Astrocyte of the cerebellum (primary cell): ENCODE measurements around the gene AP3D1.
A peak's percentile ranks its signal among the peaks of the same experiment; 100 is the strongest.

Experiments
- DNase-seq: peaks from one replicate; pipeline ENCODE4 v3.0.0-alpha.2; 2011; ENCODE audit warnings: low read depth
- H3K4me3 ChIP-seq: 2 replicates; pipeline ENCODE4 v1.5.1; 2011; ENCODE audit warnings: mild to moderate bottlenecking, low read depth, low read length, moderate library complexity
- in situ Hi-C: cut with HindIII; loops from 2 replicates; pipeline ENCODE4 v1.10.0; 2017; ENCODE audit warnings: low sequenced_read_pairs
- TF ChIP-seq, protein P1 (sequence below): IDR thresholded peaks from 2 replicates; pipeline ENCODE4 v1.5.1; 2012; ENCODE audit warnings: low read length, low read depth, moderate library complexity, mild to moderate bottlenecking; ENCODE audit errors: missing control alignments

AP3D1 gene

DNA sequence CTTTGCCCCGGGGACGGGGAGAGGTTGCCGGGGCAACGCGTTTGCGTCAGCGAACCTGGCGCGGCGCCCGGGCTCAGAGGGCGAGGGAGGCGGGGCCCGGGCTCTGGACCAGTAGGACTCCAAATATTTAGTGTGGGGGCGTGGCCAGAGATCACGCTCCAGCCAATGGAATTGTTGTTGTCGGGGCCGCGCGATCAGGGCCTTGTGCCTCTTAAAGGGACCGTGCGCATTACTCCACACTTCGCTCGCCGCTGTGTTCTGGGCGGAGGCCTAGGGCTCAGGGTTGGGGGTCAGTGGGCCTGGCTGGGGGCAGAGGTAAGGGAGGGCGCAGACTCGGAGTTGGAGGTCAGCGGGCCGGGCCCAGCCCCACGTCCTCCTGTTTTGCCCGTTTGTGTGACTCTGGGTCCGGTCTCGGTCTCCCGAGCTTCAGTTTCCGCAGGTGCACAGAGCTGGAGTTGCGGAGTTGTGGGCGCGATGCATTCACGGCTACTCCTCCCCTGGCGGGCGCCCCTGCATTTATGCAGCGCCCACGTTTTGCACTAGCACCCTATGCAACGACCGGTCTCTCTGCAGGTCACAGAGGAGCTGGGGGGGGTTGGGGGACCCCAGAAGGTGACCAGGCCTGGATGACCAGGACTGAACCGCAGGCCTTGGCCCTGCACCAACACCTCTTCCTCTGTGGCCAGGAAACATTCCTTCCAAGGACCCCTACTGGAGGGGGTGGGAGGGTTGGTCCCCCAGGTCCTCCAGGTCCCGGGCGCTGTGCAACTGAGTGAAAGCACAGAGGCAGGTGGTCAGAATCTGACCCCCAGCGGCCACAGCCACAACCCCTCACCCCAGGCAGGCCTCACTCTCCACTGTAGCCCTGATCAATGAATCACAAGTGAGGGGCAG, 89.6 kb downstream of the AP3D1 start:
- DNase-seq = peak; percentile 93
- in situ Hi-C loops = no loop called here
- TF ChIP-seq, protein P1, sequence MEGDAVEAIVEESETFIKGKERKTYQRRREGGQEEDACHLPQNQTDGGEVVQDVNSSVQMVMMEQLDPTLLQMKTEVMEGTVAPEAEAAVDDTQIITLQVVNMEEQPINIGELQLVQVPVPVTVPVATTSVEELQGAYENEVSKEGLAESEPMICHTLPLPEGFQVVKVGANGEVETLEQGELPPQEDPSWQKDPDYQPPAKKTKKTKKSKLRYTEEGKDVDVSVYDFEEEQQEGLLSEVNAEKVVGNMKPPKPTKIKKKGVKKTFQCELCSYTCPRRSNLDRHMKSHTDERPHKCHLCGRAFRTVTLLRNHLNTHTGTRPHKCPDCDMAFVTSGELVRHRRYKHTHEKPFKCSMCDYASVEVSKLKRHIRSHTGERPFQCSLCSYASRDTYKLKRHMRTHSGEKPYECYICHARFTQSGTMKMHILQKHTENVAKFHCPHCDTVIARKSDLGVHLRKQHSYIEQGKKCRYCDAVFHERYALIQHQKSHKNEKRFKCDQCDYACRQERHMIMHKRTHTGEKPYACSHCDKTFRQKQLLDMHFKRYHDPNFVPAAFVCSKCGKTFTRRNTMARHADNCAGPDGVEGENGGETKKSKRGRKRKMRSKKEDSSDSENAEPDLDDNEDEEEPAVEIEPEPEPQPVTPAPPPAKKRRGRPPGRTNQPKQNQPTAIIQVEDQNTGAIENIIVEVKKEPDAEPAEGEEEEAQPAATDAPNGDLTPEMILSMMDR = no peak
- H3K4me3 ChIP-seq = peak overlapping the region; percentile 46

DNA sequence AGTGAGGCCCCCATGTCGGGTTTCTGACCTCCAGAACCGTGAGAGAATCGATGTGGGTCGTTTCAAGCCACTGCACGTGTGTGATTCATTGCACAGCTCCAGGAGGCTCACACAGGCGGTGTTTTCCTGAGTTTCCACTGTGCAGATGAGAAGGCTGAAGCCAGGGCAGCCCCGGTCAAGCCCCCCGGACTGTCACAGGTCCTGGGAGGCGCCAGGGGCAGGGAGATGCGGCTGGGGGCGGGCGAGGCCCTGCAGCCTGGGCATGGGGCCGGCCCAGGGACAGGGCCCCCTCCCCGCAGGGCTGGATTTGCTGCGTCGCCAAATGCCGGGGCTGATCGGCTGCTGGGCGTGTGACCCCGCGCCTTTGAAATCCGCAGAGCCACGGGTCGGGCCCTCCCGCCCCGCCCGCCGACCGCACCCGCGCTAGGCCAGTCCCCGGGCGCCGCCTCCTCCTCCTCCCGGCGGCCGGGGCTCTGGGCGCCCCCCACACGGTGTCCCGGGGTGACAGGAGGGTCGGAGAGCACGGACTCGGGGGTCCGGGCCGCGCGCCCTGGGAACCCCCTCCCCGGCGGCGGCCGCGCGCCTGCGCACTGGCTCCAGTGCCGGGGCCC, 90.4 kb downstream of the AP3D1 start:
- H3K4me3 ChIP-seq = peak overlapping the region; percentile 46
- TF ChIP-seq, protein P1 = no peak
- DNase-seq = no peak
- in situ Hi-C loops = no loop called here

DNA sequence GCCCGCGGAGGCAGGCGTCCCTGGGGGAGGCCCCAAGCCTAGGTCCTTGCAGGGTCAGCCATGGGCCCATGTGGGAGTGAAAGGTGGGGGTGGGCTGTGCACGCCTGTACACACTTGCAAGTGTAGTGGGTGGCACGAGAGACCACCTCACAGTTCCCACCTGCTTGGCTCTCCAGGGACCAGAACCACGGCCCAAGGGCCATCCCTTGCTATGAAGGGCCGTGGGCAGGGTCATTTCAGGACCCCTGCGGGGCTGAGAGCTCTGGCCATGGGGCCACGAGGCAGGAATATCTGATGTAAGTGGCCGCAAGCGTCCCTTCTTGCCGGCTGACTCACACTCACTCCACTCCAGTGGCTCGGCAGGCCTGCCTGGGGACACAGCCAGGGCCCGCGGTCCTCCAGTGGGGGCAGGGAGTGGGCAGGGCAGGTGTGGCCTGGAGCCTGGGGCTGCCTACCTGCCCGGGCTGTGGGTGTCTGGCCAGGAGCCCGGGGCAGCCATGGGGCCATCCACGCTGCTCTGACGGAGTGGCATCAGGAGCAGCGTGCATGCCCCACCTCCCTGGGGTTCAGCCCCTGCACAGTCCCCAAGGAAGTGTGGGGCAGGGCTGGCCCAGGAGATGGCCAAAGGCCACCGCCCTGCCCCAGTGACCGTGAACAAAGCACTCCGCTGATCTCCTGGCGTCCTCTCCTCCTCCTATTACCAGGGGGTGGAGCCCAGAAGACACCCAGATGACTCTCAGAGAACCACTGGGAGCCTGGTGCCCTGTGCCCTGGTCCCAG, 91.8 kb downstream of the AP3D1 start:
- TF ChIP-seq, protein P1 = no peak
- no peak for DNase-seq
- no peak overlapping the region for H3K4me3 ChIP-seq
- in situ Hi-C loops = no loop called here

DNA sequence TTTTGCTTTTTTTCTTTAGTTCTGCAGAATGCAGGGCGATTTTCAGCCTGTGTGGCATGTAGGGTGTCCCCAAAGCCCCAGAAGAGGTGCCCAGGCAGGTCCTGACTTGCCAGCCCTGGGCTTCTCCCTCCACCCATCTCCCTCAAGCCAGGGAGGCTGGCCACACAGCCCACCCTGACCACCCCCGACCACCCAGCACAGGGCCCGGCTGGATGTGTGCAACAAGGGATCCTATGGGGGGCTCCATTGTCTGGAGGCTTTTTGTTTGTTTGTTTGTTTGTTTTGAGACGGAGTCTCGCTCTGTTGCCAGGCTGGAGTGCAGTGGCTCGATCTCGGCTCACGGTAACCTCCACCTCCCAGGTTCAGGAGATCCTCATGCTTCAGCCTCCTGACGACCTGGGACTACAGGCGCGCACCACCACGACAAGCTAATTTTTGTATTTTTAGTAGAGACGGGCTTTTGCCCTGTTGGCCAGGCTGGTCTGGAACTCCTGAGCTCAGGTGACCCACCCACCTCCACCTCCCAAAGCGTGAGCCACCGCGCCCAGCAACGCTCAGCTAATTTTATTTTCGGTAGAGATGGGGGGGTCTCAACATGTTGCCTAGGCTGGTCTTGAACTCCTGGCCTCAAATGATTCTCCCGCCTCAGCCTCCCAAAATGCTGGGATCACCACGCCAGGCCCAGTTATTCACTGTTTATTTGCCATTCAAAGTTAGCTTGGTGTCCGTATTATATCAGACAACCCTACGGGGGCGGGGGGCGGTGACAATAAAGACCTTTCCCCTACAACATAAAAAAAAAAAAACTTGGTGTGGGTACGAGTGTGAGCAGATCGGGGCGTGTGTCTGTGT, 92.6 kb downstream of the AP3D1 start:
- in situ Hi-C loops = no loop called here
- TF ChIP-seq, protein P1 = no peak
- no peak for DNase-seq
- H3K4me3 ChIP-seq = no peak overlapping the region

DNA sequence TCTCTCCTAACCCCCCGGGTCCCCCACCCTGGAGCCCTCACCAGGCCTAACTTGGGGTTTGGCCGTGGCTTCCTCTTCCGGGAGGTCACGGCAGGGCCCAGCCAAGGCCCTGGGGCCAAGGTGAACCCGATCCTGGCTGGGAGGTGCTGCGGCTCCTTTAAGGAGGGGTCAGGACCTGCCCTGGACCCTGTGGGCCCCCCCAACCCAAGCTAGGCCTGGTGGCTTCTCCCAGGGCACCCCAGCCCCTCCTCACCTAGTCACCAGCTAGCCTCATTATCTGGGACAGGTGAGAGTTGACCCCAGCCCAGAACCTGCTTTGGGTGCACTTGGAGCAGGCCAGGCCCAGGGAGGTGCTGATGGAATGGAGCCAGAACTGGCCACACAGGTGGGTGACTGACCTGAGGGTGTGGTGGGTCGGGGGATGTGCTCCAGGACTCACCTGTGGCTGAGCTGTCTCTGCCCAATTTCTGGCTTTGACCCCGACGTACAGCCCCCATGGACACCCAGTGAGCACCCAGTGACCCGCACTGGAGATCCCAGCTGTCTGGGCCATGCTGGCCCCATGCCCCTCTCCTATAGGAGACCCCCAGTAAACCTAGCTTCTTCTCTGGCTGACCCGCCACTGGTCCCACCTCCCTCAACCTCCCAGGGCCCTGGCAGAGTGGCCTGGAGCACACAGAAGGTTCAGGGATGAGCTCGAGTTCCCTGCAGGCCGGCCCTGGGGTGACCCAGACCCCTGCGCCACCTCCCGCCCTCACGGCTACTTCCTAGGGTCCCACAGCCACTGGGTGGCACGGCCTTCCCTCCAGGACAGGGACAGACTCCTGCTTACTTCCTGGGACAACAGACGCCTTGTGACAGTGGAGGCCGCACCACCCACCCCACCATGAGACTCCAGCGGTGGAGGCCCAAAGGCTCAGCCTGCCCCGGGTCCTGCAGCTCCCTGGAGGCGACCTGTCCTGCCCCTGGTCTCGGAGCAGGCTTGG, 93.6 kb downstream of the AP3D1 start:
- DNase-seq = no peak
- in situ Hi-C loops = no loop called here
- no peak overlapping the region for H3K4me3 ChIP-seq
- TF ChIP-seq, protein P1 = no peak
